ENCODE measurements around the gene CD44.
A peak's percentile ranks its signal among the peaks of the same experiment; 100 is the strongest.
"Not testable (repeated sequence)": the region's sequence is repeated elsewhere in the genome, so short reads cannot be mapped to it uniquely, and the experiment has no call there.

The CD44 gene

DNA sequence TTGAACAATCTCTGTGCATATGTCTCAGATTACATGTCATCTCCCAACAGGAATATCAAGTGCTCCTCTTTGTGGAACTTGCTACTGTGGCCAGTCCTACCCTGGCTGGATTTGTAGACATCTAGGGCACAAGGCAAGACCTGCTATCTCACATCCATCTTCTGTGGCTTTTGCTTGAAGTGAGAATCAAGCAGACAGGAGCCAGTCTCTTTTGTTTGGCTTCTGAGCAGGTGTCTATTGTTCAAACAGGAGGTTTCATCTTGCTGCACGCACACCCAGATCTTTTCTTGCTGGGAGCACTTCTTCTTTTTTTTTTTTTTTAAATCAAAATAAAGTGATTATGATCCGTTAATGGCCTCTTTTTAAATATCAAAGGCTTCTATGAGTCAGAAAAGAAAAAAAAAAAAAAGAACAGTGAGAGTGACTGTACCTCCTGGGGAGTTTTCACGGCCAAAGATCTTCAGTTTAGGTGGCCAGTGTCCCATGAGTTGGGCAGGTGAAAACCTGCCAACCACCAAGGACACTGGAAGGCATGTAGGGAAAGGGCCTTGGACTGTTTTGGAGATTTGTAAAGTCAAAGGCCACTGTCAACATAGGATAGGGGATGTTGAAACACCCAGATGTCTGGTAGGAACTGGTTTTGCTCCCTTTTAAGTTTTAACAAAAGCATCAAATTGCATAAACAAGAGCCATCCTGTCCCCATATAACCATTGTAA, 78.1 kb downstream of the CD44 start:
- DNase-seq = no peak

DNA sequence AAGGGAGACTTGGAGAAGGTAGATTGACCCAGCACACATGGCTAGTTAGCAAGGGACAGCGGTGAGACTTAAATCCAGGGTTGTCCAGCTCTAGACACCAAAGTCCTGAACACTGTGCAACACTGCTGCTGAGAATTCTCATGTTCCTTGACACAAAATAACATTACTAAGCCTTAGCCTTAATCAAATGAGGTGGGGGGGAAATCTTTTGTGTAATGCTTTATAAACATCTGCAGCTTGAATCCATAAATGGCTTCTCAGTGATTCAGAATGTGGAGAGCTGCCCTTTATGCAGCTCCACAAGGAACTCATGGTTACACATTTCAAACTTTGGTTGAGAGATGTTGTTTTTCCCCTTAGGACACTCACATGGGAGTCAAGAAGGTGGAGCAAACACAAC, 80.0 kb downstream of the CD44 start:
- DNase-seq = no peak

DNA sequence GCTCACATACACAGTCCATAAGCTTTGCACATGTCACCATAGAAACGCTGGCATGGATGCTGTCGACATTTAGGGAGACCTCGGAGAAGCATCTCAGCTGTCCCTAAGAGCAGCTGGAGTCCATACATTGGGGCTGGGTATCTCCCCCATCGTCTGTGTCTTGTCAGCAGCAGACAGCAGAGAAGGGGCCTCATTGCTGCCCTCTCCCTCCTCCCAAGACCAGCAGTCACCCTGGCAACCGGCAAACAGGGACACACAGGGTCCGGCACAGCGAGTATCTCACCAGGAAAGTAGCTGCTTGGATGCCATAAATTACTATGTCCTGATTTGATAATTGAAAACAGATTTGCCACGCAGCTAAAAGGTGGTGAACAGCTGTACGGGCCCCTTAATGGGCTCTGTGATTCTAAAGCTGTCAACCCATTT, 84.4 kb downstream of the CD44 start:
- no peak for DNase-seq

DNA sequence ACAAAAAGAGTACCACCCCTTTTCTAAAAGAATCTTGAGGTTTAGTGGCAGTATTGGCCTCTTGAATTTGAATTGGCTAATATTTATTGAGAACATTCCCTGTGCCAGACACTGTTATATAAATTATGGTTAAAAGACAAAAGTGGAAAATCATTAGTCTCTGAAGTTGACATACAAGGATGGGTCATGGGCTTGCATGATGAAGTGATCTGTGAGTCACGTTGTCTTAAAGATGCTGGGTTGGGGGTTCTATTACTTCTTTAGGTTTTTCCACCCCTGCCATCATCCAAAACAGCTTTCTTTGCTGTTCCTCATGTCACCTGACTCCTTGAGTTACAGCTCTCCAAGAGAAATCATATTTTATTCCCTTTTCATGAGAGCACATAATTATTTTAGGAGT, 85.0 kb downstream of the CD44 start:
- DNase-seq = no peak

DNA sequence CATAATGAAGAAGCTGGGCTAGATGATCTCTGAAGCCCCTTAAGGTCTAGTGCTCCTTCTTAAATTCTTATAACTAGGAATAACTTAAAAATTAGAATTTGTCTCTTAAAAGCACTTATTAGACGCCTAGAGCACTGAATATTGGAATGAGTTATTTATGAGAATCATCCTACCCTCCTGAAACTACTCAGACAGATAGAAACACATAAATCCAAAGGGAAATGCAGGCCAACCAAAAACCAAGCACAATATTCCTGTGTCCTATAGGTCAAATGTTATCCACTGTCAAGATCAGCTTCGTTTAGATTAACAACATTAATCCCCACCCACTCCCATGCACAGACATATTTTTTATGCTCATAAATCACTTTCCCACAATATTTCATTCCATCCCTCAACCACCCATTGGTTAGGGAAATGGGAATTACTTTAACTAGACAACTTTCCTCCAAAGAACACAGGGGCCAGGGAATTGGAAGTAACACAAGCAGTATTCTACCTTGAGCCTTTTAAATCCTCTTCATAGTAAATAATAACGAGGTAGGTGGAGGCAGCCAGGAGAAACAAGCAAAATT, 87.1 kb downstream of the CD44 start:
- DNase-seq = no peak

DNA sequence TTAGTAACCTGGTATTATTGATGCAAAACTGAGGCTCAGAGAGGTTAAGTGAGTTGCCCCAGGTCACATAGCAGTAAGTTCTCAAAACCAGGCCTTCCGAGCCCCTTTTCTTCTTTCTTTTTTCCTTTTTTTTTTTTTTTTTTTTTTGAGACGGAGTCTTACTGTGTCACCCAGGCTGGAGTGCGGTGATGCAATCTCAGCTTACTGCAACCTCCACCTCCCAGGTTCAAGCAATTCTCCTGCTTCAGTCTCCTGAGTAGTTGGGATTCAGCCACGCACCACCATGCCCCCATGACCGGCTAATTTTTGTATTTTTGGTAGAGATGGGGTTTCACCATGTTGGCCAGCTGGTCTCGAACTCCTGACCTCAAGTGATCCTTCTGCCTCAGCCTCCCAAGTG, 87.8 kb downstream of the CD44 start:
- DNase-seq = not testable (repeated sequence)

DNA sequence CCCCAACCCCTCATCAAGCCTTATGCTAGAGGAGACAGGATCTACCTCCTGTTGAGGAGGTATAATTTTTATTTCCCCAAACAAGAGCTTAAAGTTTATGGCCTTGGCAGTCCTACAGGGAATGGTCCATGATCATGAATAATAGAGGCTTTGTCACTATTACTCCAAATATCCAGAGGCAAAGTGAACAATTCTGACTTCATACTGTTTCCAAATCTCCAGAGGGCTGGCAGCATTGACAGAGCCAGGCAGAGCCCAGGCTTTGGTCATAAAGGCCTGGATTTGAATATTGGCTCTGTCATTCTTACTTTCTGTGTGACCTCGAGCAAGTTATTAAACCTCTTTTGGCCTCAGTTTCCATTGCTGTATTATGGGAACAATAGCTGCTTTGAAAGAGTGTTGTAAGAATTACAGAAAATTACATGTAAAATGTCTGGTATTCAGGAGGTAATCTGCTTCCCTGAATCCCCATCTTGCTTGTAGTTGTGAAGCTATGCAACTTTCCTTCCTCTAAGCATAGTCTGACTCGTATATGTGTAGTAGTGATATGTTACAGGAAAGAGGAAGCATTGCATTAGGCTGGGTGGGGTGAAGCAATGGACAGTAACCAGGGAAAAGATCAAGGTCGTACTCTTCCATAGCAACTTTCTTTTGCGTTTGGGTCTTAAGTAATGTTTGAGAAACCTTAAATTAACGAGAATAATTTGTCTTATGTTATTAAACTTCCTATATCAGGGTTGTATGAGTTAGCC, 88.8 kb downstream of the CD44 start:
- no peak for DNase-seq

DNA sequence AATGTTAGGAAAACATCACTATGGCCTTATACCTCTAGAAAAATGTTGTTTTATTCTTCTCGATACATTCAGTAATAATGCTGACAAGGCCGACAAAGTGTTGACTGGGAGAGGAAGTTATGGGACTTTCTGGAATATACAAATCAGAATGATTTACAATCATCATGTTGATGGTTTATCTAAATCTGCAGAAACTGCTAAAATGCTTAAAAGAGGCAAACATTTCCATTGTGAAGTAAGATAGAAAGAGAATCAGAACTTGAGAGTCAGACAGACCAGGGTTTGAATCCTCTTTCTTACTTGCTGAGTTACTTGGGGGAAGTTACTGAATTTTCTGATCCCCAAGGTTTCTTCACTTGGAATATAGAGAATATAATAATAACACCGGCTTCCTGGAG, 89.4 kb downstream of the CD44 start:
- no peak for DNase-seq

DNA sequence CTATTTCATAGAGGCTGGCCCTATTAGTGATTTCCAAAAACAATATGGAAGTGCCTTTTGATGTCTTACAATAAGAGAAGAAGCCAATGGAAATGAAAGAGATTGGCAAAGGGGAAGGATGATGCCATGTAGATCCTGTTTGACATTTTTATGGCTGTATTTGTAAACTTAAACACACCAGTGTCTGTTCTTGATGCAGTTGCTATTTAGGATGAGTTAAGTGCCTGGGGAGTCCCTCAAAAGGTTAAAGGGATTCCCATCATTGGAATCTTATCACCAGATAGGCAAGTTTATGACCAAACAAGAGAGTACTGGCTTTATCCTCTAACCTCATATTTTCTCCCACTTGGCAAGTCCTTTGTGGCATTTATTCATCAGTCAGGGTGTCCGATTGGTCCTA, 91.4 kb downstream of the CD44 start:
- no peak for DNase-seq

DNA sequence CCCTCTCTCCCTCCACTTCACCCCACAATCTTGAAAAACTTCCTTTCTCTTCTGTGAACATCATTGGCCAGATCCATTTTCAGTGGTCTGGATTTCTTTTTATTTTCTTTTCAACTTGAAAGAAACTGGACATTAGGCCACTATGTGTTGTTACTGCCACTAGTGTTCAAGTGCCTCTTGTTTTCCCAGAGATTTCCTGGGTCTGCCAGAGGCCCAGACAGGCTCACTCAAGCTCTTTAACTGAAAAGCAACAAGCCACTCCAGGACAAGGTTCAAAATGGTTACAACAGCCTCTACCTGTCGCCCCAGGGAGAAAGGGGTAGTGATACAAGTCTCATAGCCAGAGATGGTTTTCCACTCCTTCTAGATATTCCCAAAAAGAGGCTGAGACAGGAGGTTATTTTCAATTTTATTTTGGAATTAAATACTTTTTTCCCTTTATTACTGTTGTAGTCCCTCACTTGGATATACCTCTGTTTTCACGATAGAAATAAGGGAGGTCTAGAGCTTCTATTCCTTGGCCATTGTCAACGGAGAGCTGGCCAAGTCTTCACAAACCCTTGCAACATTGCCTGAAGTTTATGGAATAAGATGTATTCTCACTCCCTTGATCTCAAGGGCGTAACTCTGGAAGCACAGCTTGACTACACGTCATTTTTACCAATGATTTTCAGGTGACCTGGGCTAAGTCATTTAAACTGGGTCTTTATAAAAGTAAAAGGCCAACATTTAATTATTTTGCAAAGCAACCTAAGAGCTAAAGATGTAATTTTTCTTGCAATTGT, 92.3 kb downstream of the CD44 start:
- no peak for DNase-seq

DNA sequence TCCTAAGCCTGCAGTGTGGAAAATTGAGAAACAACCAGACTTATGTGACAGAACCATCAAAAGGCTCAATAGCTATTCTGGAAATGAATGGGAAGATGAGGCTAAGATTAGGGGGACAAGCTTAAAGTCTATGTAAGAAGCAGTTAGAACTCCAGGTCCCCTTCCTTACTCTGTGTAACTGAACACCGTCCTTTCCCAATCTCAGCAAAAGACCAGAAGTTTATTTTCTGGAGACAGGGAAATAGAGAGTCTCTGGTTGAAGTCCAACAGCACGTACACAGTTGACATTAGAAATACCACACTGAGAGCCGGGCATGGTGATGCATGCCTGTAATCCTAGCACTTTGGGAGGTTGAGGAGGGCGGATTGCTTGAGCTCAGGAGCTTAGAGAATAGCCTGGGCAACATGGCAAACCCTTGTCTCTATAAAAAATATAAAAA, 93.9 kb downstream of the CD44 start:
- no peak for DNase-seq

DNA sequence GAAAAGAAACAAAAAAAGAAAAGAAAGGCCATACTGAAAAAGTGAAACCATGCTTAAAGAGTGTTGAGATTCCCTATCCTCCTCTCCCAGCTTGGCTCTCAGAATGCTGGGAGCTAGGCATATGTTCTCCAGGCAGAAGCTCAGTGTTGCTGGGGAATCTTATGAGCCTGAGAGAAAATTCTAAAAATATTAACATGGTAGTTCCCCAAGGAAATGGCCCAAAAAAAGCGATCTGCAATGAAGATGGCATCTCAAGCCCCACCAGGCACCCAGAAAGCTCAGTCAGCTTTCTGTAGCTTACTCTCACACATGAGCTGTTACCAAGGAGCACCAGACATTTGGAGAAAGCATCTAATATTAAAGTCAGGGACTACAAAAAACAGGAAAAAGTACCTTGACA, 94.5 kb downstream of the CD44 start:
- DNase-seq = no peak

DNA sequence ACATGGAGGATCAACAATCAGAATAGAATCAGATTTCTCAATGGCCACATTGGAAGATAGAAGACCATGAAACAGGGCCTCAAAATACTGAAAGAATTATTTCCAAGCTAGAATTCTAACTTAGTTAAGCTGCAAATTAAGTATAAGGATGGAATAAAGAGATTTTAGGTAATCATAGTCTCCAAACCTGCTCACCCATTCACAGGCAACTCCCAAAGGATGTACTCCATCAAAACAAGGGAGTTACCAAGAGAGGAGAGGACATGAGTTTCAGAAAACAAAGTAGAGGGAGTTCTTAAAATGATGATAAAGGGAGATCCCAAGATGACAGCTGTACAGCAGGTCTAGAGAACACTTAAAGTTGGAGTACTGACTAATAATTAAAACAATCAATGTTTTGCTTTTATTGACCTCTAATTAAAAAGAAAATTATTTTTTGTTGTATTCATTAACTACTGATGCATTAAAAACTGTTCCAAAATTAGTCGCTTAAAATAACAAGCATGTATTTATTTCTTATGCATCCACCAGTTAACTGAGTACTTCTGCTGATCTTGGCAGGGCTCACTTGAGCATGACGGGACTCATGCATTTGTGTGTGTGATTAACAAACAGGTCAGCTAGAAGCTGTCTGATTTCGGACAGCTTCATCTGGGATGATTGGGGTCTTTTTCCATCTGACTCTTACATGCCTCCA, 95.6 kb downstream of the CD44 start:
- DNase-seq = no peak

DNA sequence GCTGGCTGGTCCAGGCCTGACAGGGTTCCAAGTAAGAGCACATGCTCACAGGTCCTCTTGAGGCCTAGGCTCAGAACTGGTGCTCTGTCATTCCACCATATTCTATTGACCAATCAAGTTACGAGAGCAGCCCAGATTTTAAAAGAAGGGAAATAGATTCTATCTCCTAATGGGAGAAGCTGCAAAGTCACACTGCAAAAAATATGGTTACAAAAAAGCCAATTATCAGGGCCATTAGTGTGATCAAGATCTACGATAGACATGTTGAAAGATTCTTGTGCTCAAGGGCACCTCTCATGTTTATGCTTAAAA, 96.1 kb downstream of the CD44 start:
- DNase-seq = no peak

DNA sequence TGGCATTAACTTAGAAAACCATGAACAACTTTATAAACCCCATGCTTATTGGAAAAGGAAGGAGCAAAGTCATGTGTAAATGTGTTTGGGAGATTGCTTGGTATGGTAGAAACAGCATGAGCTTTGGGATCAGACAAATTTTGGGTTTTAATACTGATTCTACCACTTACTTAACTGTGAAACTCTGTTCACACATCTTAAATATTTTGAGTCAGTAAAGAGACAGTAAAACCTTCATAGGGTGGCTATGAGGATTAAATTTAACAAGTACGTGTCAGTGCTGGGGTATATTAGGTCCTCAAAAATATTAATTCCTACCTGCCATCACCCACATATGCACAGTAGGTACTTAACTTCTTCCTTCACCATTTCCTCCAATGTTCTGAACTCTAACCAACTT, 96.5 kb downstream of the CD44 start:
- no peak for DNase-seq

DNA sequence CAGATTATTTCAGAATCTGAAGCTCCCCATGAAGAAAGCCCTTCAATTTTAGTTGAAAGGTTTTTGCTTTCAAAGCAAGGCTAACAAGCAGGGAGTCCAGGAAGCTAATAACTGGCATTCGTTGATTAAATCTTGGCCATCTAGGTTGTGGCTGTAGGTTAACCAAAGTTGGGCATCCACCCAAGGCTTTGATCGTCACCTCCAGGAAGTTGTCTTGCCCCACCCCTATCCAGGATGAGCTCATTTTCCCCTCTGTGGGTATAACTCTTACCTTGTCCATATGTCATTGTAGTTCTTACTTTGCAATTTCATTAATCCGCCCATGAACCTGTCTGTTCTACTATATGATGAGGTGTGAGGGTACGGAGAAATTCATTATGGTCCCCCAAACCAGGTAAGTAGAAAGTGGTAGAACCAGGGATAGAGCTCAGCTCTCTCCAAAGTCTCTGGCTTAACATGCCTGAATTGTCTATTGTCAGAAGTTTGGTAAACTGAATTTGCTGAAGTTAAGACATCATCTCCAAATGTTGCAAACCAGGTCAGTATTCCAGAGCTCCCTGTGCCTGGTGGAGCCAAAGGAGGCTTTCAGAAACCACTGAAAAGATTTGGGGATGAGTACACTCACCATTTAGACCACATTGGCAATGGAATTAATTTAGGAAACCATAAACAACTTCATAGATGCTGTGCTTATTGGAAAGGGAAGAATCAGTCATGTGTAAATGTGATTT, 97.1 kb downstream of the CD44 start:
- no peak for DNase-seq

DNA sequence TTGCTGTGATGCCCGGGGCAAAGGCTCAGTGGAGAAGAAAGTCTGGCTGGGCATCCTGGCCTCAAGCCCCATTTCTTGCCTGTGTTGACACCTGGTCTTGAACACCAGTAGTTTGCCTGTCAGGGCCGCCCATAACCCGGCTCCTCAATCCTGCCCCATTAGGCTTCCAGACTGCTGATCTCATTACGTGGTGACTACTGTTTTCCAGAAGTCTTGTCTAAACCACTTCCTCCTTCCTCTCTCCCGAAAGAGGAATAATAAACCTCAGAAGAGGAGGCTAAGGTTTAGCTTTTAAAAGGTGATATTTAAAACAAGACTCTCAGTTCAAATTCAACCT, 97.7 kb downstream of the CD44 start:
- DNase-seq = no peak

DNA sequence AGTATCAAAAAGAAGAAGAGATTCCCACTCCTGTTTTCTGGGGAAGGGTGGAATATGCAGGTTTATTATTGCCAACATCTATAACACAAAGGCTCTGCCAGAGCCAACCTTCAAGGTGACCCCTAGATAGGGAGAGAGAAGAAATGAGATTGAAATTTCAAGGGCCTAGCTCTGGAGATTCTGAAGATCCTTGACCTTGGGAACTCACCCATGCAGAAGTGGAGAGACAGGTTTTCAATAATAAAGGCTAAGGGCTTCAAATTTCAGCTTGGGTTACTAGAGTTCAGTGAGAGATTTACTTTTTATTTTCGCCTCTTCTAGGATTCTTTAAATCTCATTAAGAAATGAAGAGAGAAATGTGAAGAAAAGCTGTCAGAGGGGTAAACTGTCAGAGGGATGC, 98.4 kb downstream of the CD44 start:
- DNase-seq = no peak

DNA sequence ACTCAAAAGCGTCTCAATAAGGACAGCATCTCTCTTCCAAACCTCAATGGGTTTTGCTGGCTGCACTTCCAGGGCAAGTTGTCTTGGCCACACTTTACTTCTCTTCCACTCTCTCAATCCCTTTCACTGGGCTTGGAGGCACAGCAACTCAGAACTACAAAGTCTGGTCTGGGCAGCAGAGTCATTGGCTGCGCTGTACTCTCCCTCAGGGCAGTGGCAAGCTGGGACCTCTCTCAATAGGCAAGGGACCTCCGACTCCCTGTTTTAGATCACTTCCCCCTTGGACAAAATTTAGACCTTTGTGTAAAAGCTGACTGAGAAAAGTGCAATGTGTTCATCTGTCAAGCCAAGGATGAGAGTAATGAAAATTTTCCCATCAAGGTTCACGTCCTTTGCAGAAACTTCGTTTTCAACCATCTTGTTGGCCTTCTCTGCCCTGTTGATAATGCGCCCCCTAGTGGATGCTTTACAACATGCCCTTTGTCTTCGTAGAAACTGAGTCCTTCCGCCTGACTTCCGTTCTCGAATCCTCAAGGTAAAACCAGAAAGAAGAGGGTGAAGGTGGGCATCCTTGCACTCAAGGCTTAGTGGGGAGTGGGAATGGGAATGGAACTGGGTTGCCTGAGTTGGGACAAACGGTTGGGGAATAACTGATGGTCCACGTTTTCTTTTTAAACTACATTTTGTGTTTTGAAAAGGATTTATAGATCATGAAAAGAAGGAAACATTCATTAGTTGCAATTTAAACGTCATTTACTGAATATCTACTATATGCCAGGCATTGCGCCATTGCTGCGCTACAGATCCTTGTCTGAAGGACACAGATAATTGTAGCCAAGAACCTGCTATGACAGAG, 99.1 kb downstream of the CD44 start:
- DNase-seq = peak; percentile 39

DNA sequence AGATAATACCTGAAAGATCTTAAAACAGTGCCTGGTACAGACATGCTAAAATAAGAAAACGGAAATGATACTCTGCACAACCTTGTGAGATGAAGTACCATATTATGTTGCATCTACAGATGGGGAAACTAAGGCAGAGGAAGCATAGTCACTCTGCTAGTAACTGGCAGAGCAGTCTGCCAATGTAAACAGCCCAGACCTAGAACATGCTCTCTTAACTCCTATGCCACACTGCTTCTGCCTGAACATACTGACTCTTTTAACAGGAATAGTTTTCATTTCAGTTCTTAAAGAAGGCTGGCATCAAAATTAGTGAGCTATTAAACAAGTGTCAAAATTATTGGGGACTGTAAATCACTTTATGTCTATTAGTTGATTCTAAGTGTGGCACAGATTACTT, 99.9 kb downstream of the CD44 start:
- DNase-seq = no peak

DNA sequence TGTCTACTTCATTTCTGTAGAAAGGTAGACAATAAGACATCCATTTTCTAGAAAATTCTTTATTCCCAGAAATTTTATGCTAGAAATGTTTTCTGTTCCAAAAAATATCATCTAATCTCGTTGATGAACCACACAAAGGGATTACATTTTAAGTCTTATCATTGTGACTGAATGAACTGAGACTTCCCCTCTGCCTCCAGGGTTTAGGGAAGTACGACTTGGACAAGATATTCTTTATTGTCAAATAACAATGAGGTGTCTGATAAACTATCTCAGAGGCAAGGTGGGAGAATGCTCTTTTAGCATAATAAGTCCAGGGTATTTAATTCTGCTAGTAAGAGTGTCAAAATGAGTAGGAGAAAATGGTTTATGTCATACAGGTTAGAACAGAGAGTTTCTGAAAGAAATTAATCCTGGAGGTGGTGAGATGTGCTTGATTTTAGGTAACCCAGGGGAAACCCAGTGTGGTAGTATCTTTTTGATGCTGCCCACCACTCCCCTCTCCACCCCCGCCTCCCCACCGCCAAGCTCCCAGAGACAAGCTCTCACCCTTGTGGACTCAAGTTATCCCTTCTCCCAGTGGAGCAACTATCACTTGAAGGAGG, 100.6 kb downstream of the CD44 start:
- DNase-seq = no peak
